A673 (cell line): ENCODE measurements around the gene CST6. TPM values are rescaled to one million over a fixed set of nuclear protein-coding genes. Genes with fewer than 3 reads are reported as not detected.

ENCODE experiments used
- BruUV-seq: library from RNA; stranded (reverse); fragments of 400-500 nt; replicated peaks from 2 replicates; lab custom pipeline; 2021; lab: Mats Ljungman, UMichigan
- CTCF ChIA-PET: fragments of 300-600 bp; sonication (Branson Sonifier 250); formaldehyde crosslinking; loops from one replicate; lab custom pipeline; 2022; ENCODE audit warnings: antibody characterized with exemption; lab: Charles Lee
- POLR2A ChIA-PET: fragments of 300-600 bp; sonication (Branson Sonifier 250); formaldehyde crosslinking; loops from one replicate; lab custom pipeline; 2022; ENCODE audit warnings: antibody characterized with exemption; ENCODE audit not compliant: low non-redundant PET; lab: Charles Lee
- DNase-seq: peaks from one replicate; pipeline ENCODE4 v3.0.0-alpha.2; 2015; ENCODE audit warnings: low spot score
- H3K27ac ChIP-seq: fragments of 200-600 bp; sonication (generic); 2 replicates; pipeline ENCODE4 v1.5.1; 2016; ENCODE audit warnings: mixed run types, low read depth, mild to moderate bottlenecking, mixed read lengths, antibody characterized with exemption, low read length; ENCODE audit not compliant: poor library complexity, severe bottlenecking
- H3K27me3 ChIP-seq: fragments of 200-600 bp; sonication (generic); replicated peaks from 2 replicates; pipeline ENCODE4 v1.6.1; 2017; ENCODE audit warnings: mixed run types, low read depth, mild to moderate bottlenecking, mixed read lengths, antibody characterized with exemption, low read length; ENCODE audit not compliant: insufficient read depth, poor library complexity
- H3K36me3 ChIP-seq: fragments of 200-600 bp; sonication (generic); 2 replicates; pipeline ENCODE4 v1.6.1; 2016; ENCODE audit warnings: mixed run types, mild to moderate bottlenecking, mixed read lengths, antibody characterized with exemption, low read length; ENCODE audit not compliant: insufficient read depth, poor library complexity, severe bottlenecking
- H3K4me1 ChIP-seq: fragments of 200-600 bp; sonication (generic); 2 replicates; pipeline ENCODE4 v1.6.1; 2017; ENCODE audit warnings: mixed run types, mild to moderate bottlenecking, mixed read lengths, antibody characterized with exemption, low read length; ENCODE audit not compliant: insufficient read depth, poor library complexity, severe bottlenecking
- H3K4me3 ChIP-seq: fragments of 200-600 bp; sonication (generic); 2 replicates; pipeline ENCODE4 v1.5.1; 2016; ENCODE audit warnings: low read depth, mixed run types, mild to moderate bottlenecking, mixed read lengths, low read length; ENCODE audit not compliant: poor library complexity, severe bottlenecking
- H3K9me3 ChIP-seq: fragments of 200-600 bp; sonication (generic); 2 replicates; pipeline ENCODE4 v1.6.1; 2016; ENCODE audit warnings: mixed run types, low read depth, mild to moderate bottlenecking, mixed read lengths, antibody characterized with exemption, low read length; ENCODE audit not compliant: poor library complexity, severe bottlenecking
- EZH2 ChIP-seq: fragments of 200-600 bp; sonication (generic); IDR thresholded peaks from 2 replicates; pipeline ENCODE4 v1.6.1; 2017; ENCODE audit warnings: borderline replicate concordance, low read depth, mild to moderate bottlenecking, mixed read lengths, antibody characterized with exemption, low read length; ENCODE audit not compliant: poor library complexity, severe bottlenecking
- intact Hi-C: fragments of 100-400 bp; cut with micrococcal nuclease; formaldehyde crosslinking; loops from one replicate; pipeline ENCODE4 v1.10.0; 2022; ENCODE audit not compliant: unreplicated experiment
- total RNA-seq: library from RNA; stranded (reverse); gene quantifications from 2 replicates; pipeline ENCODE4 v1.2.3, GENCODE V29; 2021
- TF ChIP-seq, protein P1 (sequence below): fragments of 300-800, 200-600 bp; sonication (generic); conservative IDR thresholded peaks from 2 replicates; pipeline ENCODE4 v1.5.1; 2017; ENCODE audit warnings: low read depth, mild to moderate bottlenecking, antibody characterized with exemption, low read length, moderate library complexity, mixed read lengths

The CST6 gene
- total RNA-seq, 1 experiment from 2014 or later: 2.3 TPM

DNA sequence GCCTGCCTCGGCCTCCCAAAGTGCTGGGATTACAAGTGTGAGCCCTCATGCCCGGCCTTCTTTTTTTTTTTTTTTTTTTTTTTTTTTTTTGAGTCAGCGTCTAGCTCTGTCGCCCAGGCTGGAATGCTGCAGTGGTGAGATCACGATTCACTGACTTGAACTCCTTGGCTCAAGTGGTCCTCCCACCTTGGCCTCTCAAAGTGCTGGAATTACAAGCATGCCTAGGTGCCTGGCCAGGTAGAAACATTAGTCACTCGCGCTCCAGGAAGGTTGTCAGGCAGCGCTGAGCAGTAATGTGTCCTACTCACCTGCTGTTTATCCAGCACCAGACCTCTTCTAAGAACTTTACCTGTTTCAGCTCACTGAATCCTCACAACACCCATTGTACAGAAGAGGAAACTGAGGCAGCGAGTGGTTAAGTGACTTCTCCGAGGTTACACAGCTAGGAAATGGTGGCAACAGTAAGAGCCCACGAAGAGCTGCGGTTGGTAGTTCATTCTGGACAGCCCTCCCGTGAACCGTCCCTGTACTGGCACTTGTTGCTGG lies 496 bp upstream of the CST6 start:
- POLR2A ChIA-PET: no interaction called here
- TF ChIP-seq, protein P1, sequence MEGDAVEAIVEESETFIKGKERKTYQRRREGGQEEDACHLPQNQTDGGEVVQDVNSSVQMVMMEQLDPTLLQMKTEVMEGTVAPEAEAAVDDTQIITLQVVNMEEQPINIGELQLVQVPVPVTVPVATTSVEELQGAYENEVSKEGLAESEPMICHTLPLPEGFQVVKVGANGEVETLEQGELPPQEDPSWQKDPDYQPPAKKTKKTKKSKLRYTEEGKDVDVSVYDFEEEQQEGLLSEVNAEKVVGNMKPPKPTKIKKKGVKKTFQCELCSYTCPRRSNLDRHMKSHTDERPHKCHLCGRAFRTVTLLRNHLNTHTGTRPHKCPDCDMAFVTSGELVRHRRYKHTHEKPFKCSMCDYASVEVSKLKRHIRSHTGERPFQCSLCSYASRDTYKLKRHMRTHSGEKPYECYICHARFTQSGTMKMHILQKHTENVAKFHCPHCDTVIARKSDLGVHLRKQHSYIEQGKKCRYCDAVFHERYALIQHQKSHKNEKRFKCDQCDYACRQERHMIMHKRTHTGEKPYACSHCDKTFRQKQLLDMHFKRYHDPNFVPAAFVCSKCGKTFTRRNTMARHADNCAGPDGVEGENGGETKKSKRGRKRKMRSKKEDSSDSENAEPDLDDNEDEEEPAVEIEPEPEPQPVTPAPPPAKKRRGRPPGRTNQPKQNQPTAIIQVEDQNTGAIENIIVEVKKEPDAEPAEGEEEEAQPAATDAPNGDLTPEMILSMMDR: no peak
- no peak for TF ChIP-seq EZH2
- intact Hi-C loops: no loop called here
- Histone ChIP-seq H3K27me3 (no peaks in the 10 kb centered on the region), H3K4me1 (peaks cover 17% of the 10 kb centered on the region), H3K9me3 (no peaks in the 10 kb centered on the region), H3K4me3 (no peak overlapping the region), H3K27ac (no peak overlapping the region), H3K36me3 (no peaks in the 10 kb centered on the region)
- DNase-seq: no peak
- no TSS peak for BruUV-seq
- CTCF ChIA-PET: interaction anchor here (1.2 kb wide), 1 partner anchor 11 kb away, joined by 9 read pairs; no protein-coding TSS in a partner anchor

- intact Hi-C loops: no loop called here
- no TSS peak for BruUV-seq
- Histone ChIP-seq H3K36me3 (no peaks in the 10 kb centered on the region), H3K9me3 (no peaks in the 10 kb centered on the region), H3K27ac (no peak overlapping the region), H3K27me3 (no peaks in the 10 kb centered on the region), H3K4me1 (peaks cover 23% of the 10 kb centered on the region), H3K4me3 (no peak overlapping the region)
- POLR2A ChIA-PET: interaction anchor here (0.6 to 0.7 kb wide), 2 partner anchors 786 to 1604 kb away, joined by 3 to 10 read pairs; no protein-coding TSS in a partner anchor
- TF ChIP-seq EZH2: no peak
- TF ChIP-seq, protein P1: no peak
- no peak for DNase-seq
- CTCF ChIA-PET: no interaction called here
Measured at GRCh38 chr11:66012371-66012945, 650 bp downstream of the CST6 start.

- Histone ChIP-seq H3K9me3 (no peaks in the 10 kb centered on the region), H3K4me3 (no peak overlapping the region), H3K27me3 (no peaks in the 10 kb centered on the region), H3K4me1 (peaks cover 23% of the 10 kb centered on the region), H3K27ac (no peak overlapping the region), H3K36me3 (no peaks in the 10 kb centered on the region)
- DNase-seq: no peak
- no peak for TF ChIP-seq EZH2
- TF ChIP-seq, protein P1: no peak
- ChIA-PET POLR2A (interaction anchor here (0.7 kb wide), 1 partner anchor 1603 kb away, joined by 3 read pairs; no protein-coding TSS in a partner anchor), CTCF (interaction anchor here (0.6 kb wide), 1 partner anchor 11 kb away, joined by 3 read pairs; no protein-coding TSS in a partner anchor)
- intact Hi-C loops: no loop called here
- no TSS peak for BruUV-seq
Measured at GRCh38 chr11:66012946-66013761, 1.3 kb downstream of the CST6 start.
